K562 (cell line): ENCODE results near the gene HMG20B. TPM values are rescaled to one million over a fixed set of nuclear protein-coding genes. Genes with fewer than 3 reads are reported as not detected.

ENCODE experiments used
- ATAC-seq: fragments of 200-7000 bp; cut with Tn5 transposase; 3 replicates; pipeline ENCODE4 v1.9.1; 2020; ENCODE audit warnings: moderate library complexity
- BruUV-seq: library from RNA; stranded (reverse); fragments of 400-500 nt; replicated peaks from 2 replicates; lab custom pipeline; 2021; lab: Mats Ljungman, UMichigan
- CTCF ChIA-PET: fragments of 300-600 bp; formaldehyde crosslinking; extraction: SDS; loops from one replicate; lab custom pipeline; 2021; ENCODE audit warnings: low intra/inter-chr PET ratio; lab: Yijun Ruan, JAX
- POLR2A ChIA-PET: fragments of 300-600, 350-650 bp; sonication (Branson Sonifier 250); formaldehyde crosslinking; extraction: SDS; loops from one replicate; lab custom pipeline; 2021; ENCODE audit warnings: antibody characterized with exemption, inconsistent platforms; lab: Yijun Ruan, JAX
- DNase-seq, 4 experiments: peaks; one replicate each; pipeline versions ENCODE4 v3.0.0 to v3.0.0-alpha.2; 2011 to 2018; ENCODE audit warnings: low spot score in 3 of 4, mixed read lengths in 3 of 4; ENCODE audit errors: extremely low read depth in 1 of 4
- FAIRE-seq: peaks from 2 replicates; lab custom pipeline; 2011; peaks lifted over from hg19 to GRCh38; lab: Jason Lieb, UNC
- H2AFZ ChIP-seq: 2 replicates; pipeline ENCODE4 v1.6.0; 2011; ENCODE audit warnings: low read depth, low read length, control low read depth, inconsistent platforms
- H3K27ac ChIP-seq: fragments of 200-600 bp; 3 replicates; pipeline ENCODE4 v1.8.0; 2011; ENCODE audit warnings: low read depth, mild to moderate bottlenecking, control low read depth, inconsistent platforms, low read length, moderate library complexity, mixed read lengths; ENCODE audit errors: extremely low read depth
- H3K27me3 ChIP-seq, 2 experiments: fragments of 300-600 bp in 1 of 2; 2 replicates in 1 of 2; 3 replicates in 1 of 2; pipeline versions ENCODE4 v1.6.0 to v1.8.0; 2011; ENCODE audit warnings: inconsistent platforms in 2 of 2, low read length in 2 of 2, mild to moderate bottlenecking in 1 of 2, mixed read lengths in 1 of 2, moderate library complexity in 1 of 2; ENCODE audit not compliant: control insufficient read depth in 2 of 2, insufficient read depth in 2 of 2
- H3K36me3 ChIP-seq: fragments of 300-600 bp; 3 replicates; pipeline ENCODE4 v1.8.0; 2011; ENCODE audit warnings: mild to moderate bottlenecking, low read length, inconsistent platforms; ENCODE audit not compliant: control insufficient read depth, insufficient read depth
- H3K4me1 ChIP-seq, 2 experiments: fragments of 200-600 bp in 1 of 2; replicated peaks in 1 of 2; 2 replicates in 1 of 2; 3 replicates in 1 of 2; pipeline versions ENCODE4 v1.5.1 to v1.8.0; 2011; ENCODE audit warnings: inconsistent platforms in 2 of 2, low read length in 2 of 2, mild to moderate bottlenecking in 1 of 2, mixed read lengths in 1 of 2, moderate library complexity in 1 of 2; ENCODE audit not compliant: control insufficient read depth in 2 of 2, insufficient read depth in 2 of 2
- H3K4me2 ChIP-seq: 2 replicates; pipeline ENCODE4 v1.6.1; 2011; ENCODE audit warnings: low read length, control low read depth, inconsistent platforms, mixed read lengths; ENCODE audit not compliant: insufficient read depth
- H3K4me3 ChIP-seq: fragments of 200-600 bp; sonication (generic), shearing (Covaris generic); 2 replicates; pipeline ENCODE4 v1.5.1; 2016; ENCODE audit warnings: control low read depth, inconsistent platforms
- H3K79me2 ChIP-seq: fragments of 200-600 bp; 3 replicates; pipeline ENCODE4 v1.8.0; 2011; ENCODE audit warnings: low read length, inconsistent platforms; ENCODE audit not compliant: control insufficient read depth, insufficient read depth
- H3K9ac ChIP-seq, 2 experiments: 2 replicates each; pipeline versions ENCODE4 v1.6.0 to v1.6.1; 2011; ENCODE audit warnings: low read depth in 2 of 2, low read length in 2 of 2, control low read depth in 1 of 2, inconsistent platforms in 1 of 2, mild to moderate bottlenecking in 1 of 2, mixed read lengths in 1 of 2; ENCODE audit not compliant: insufficient read depth in 1 of 2
- H3K9me1 ChIP-seq: one replicate; pipeline ENCODE4 v1.6.0; 2011; ENCODE audit warnings: inconsistent platforms, mild to moderate bottlenecking, low read length, moderate library complexity; ENCODE audit not compliant: control insufficient read depth, insufficient read depth
- H3K9me3 ChIP-seq: replicated peaks from 2 replicates; pipeline ENCODE4 v1.5.1; 2011; ENCODE audit warnings: low read depth, low read length, inconsistent platforms; ENCODE audit not compliant: control insufficient read depth, insufficient read depth
- H4K20me1 ChIP-seq: replicated peaks from 2 replicates; pipeline ENCODE4 v1.6.1; 2011; ENCODE audit warnings: low read length, inconsistent platforms, mixed read lengths; ENCODE audit not compliant: control insufficient read depth, insufficient read depth
- BHLHE40 ChIP-seq: IDR thresholded peaks from 2 replicates; pipeline ENCODE4 v1.6.1; 2011; ENCODE audit warnings: low read length, improper control_type of control experiment
- CBX5 ChIP-seq: IDR thresholded peaks from 2 replicates; pipeline ENCODE4 v1.6.1; 2014; ENCODE audit warnings: low read depth, borderline replicate concordance
- CCAR2 ChIP-seq: fragments of 200-400 bp; formaldehyde crosslinking; IDR thresholded peaks from 2 replicates; pipeline ENCODE4 v1.6.1; 2017; ENCODE audit warnings: mild to moderate bottlenecking, low read depth, low read length
- CUX1 ChIP-seq: fragments of 200-800 bp; sonication (Bioruptor generic); IDR thresholded peaks from 2 replicates; pipeline ENCODE4 v1.6.1; 2016; ENCODE audit warnings: missing genetic modification characterization, missing compliant biosample characterization
- E2F1 ChIP-seq: sonication (generic); formaldehyde crosslinking; IDR thresholded peaks from 2 replicates; pipeline ENCODE4 v1.8.1; 2023; ENCODE audit warnings: mild to moderate bottlenecking, missing genetic modification reagents, moderate library complexity
- HNRNPLL ChIP-seq: fragments of 200-400 bp; formaldehyde crosslinking; IDR thresholded peaks from 2 replicates; pipeline ENCODE4 v1.6.1; 2017; ENCODE audit warnings: low read length, low read depth, mild to moderate bottlenecking; ENCODE audit not compliant: poor library complexity, severe bottlenecking
- MEF2A ChIP-seq: IDR thresholded peaks from 2 replicates; pipeline ENCODE4 v1.6.1; 2011; ENCODE audit warnings: low read depth, mild to moderate bottlenecking, low read length, moderate library complexity; ENCODE audit not compliant: control insufficient read depth
- TBL1XR1 ChIP-seq, 2 experiments: IDR thresholded peaks; 2 replicates each; pipeline ENCODE4 v1.6.1; 2012; ENCODE audit warnings: improper control_type of control experiment in 2 of 2, low read length in 2 of 2, mild to moderate bottlenecking in 1 of 2
- ZNF699 ChIP-seq: fragments of 250-450 bp; sonication (Bioruptor Pico); IDR thresholded peaks from 2 replicates; pipeline ENCODE4 v1.8.0; 2021; ENCODE audit warnings: mild to moderate bottlenecking, moderate library complexity; ENCODE audit not compliant: insufficient replicate concordance
- WGBS: fragments of 100-300 bp; shearing (Covaris generic); methylation state at CpG from one replicate; pipeline ENCODE4 v1.1.6; 2016; ENCODE audit warnings: low coverage, mixed read lengths; ENCODE audit not compliant: insufficient coverage; ENCODE audit errors: missing lambda C conversion rate; 5-methylcytosine and 5-hydroxymethylcytosine counted together
- in situ Hi-C: fragments of 300-500 bp; cut with MboI; formaldehyde crosslinking; loops from 4 replicates; pipeline ENCODE4 v1.15.0; 2018; ENCODE audit warnings: inconsistent platforms, mixed read lengths
- intact Hi-C: fragments of 100-400 bp; cut with micrococcal nuclease; formaldehyde crosslinking; loops from 2 replicates; pipeline ENCODE4 v1.14.2; 2022
- polyA plus RNA-seq, 8 experiments: library from polyadenylated mRNA; depleted of rRNA in 4 of 8; stranded (reverse) in 5 of 8; unstranded in 3 of 8; fragments of >200 nt; fragmentation: Nextera tagmentation in 2 of 8; fragmentation: Illumina TruSeq in 1 of 8; extraction: Ambion mirVana in 2 of 8; extraction: Trizol in 1 of 8; gene quantifications; 2 replicates each; pipeline versions ENCODE4 v1.2.1 to v1.2.3, GENCODE V29; 2011 to 2014; ENCODE audit warnings: inconsistent platforms in 1 of 8, missing spikeins in 1 of 8
- total RNA-seq, 7 experiments: library from RNA; depleted of rRNA in 6 of 7; stranded (reverse); fragments of >200 nt in 6 of 7; fragmentation: Illumina TruSeq in 2 of 7; extraction: Trizol in 2 of 7; gene quantifications; 2 replicates each; pipeline versions ENCODE4 v1.2.1 to v1.2.3, GENCODE V29; 2011 to 2021; ENCODE audit warnings: low replicate concordance in 1 of 7
- TF ChIP-seq, protein P1 (sequence below), 2 experiments: fragments of 200-800 bp in 1 of 2; sonication (Bioruptor generic) in 1 of 2; sonication (generic) in 1 of 2; formaldehyde crosslinking in 1 of 2; IDR thresholded peaks in 1 of 2; conservative IDR thresholded peaks in 1 of 2; 2 replicates each; pipeline versions ENCODE4 v1.5.0 to v1.6.1; 2016 to 2020; ENCODE audit warnings: missing compliant biosample characterization in 1 of 2, missing genetic modification characterization in 1 of 2, missing genetic modification reagents in 1 of 2

HMG20B gene
- total and polyA plus RNA-seq, 9 of the 15 experiments (the other 6 are each of a cell fraction or from before 2014, with no cell fraction given): 0.35 to 172 (median 38.6) TPM

GRCh38 chr19:3532154-3532786 is 40.5 kb upstream of the HMG20B start:
- Histone ChIP-seq H3K27me3 (no peaks in the 10 kb centered on the region), H3K4me2 (no peak overlapping the region), H3K4me1 (peaks cover 0 to 31% of the 10 kb centered on the region in 2 experiments; a peak in 2 of 5 replicates), H2AFZ (no peak overlapping the region), H3K9me3 (no peaks in the 10 kb centered on the region), H3K79me2 (no peaks in the 10 kb centered on the region), H3K36me3 (peaks cover 62% of the 10 kb centered on the region; the same call in 2 of the 3 replicates), H4K20me1 (peaks cover 7% of the 10 kb centered on the region; the same call in 1 of the 2 replicates), H3K9me1 (peaks cover 2% of the 10 kb centered on the region), H3K4me3 (no peak overlapping the region), H3K27ac (no peak overlapping the region), H3K9ac (no peak overlapping the region; a peak in 1 of 4 replicates)
- 93% methylated on average over 20 of the region's 33 CpGs for WGBS
- POLR2A ChIA-PET: interaction anchor here (0.5 to 1.4 kb wide), 3 partner anchors 9 to 84 kb away, joined by 3 to 4 read pairs (median 3); no protein-coding TSS in a partner anchor
- in situ Hi-C loops (no loop called here), intact Hi-C loops (no loop called here)
- ATAC-seq: no peak
- FAIRE-seq: no peak
- CTCF ChIA-PET: interaction anchor here (0.5 kb wide), 1 partner anchor 162 kb away, joined by 3 read pairs; no protein-coding TSS in a partner anchor
- no TSS peak for BruUV-seq
- no peak for DNase-seq
- TF ChIP-seq ZNF699 (CRISPR knock-in tag) (no peak), BHLHE40 (no peak), E2F1 (no peak), CBX5 (no peak), HNRNPLL (no peak), CCAR2 (no peak), CUX1 (CRISPR knock-in tag) (no peak), TBL1XR1 (IDR thresholded peaks at IDR 0.05; ENCODE audit: low read length in 2 of 2) (no peak), MEF2A (no peak)
- TF ChIP-seq, protein P1, sequence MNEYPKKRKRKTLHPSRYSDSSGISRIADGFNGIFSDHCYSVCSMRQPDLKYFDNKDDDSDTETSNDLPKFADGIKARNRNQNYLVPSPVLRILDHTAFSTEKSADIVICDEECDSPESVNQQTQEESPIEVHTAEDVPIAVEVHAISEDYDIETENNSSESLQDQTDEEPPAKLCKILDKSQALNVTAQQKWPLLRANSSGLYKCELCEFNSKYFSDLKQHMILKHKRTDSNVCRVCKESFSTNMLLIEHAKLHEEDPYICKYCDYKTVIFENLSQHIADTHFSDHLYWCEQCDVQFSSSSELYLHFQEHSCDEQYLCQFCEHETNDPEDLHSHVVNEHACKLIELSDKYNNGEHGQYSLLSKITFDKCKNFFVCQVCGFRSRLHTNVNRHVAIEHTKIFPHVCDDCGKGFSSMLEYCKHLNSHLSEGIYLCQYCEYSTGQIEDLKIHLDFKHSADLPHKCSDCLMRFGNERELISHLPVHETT (CRISPR knock-in tag; conservative IDR thresholded peaks at IDR 0.05 in 1 of 2, IDR thresholded peaks at IDR 0.05 in 1 of 2): no peak
